GM10266 (cell line): ENCODE measurements around the gene SND1.

Source experiments
- DNase-seq: peaks from one replicate; pipeline ENCODE4 v3.0.0; 2012; ENCODE audit errors: extremely low spot score
- TF ChIP-seq, protein P1 (sequence below): IDR thresholded peaks from 2 replicates; pipeline ENCODE4 v1.5.1; 2012; ENCODE audit warnings: mild to moderate bottlenecking, low read depth; ENCODE audit not compliant: control insufficient read depth, insufficient read depth; ENCODE audit errors: missing control alignments

Gene SND1

DNA sequence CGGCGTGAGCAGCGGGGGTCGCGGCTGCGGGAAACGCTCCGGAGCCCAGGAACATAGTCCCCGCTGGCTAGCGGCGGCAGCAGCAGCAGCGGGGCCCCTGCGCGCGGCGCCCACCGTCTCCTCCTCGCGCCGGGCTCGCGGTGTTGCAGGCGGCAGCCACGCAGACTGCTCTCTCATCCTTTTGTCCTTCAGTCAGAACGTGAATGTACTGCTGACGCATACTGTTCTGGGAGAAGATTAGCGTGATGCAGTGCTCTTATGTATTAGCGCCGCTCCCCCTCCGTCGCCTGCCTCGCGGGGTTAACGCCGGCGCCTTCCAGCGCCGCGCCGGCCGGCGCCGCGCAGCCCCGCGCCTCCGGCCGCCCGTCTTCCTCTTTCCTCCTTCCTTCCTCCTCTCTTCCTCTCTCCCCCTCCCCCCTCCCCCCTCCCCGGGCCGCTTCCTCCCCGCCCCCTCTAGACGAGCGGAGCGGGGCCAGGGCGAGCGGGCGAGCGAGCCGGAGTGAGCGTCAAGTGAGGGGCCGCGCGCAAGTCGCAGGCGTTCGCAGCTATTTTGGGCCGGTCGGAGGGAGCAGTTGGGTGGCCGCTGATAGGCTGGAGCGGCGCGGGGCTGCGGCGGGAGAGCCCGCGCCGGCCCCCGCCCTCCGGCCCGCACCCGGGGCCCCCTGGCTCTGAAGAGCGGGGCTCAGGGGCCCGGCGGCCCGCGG lies 380.1 kb downstream of the SND1 start:
- DNase-seq: peak; percentile 81
- TF ChIP-seq, protein P1, sequence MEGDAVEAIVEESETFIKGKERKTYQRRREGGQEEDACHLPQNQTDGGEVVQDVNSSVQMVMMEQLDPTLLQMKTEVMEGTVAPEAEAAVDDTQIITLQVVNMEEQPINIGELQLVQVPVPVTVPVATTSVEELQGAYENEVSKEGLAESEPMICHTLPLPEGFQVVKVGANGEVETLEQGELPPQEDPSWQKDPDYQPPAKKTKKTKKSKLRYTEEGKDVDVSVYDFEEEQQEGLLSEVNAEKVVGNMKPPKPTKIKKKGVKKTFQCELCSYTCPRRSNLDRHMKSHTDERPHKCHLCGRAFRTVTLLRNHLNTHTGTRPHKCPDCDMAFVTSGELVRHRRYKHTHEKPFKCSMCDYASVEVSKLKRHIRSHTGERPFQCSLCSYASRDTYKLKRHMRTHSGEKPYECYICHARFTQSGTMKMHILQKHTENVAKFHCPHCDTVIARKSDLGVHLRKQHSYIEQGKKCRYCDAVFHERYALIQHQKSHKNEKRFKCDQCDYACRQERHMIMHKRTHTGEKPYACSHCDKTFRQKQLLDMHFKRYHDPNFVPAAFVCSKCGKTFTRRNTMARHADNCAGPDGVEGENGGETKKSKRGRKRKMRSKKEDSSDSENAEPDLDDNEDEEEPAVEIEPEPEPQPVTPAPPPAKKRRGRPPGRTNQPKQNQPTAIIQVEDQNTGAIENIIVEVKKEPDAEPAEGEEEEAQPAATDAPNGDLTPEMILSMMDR: peak; percentile 10

- peak; percentile 51 for DNase-seq
- TF ChIP-seq, protein P1: no peak
Measured at GRCh38 chr7:128032605-128033235, 380.7 kb downstream of the SND1 start.

DNA sequence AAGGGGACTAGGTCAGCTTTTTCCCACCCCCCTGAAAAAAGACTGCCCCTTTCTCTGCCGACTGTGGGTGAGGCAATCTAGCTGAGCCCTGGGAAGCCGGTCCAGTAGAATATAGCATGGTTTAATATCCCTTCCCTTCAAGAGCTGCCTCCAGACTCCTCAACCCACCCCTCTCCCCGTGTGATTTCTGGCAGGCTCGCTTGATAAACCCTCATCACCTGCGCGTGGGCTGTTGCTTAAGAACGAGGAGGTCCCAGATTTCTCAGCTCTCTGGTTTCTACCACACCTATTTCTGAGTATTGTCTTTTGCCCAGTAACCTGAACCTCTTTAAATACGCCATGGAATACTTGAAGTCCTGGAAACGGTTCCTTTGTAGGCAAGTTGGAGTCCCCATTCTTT lies 381.3 kb downstream of the SND1 start:
- TF ChIP-seq, protein P1: no peak
- no peak for DNase-seq

- DNase-seq: no peak
Measured at GRCh38 chr7:128034825-128035224, 382.8 kb downstream of the SND1 start.

GRCh38 chr7:128035712-128036111 lies 383.7 kb downstream of the SND1 start:
- TF ChIP-seq, protein P1: peak; percentile 30
- DNase-seq: peak; percentile 26

More at GRCh38 chr7:128034825-128035224, 382.8 kb downstream of the SND1 start:
- TF ChIP-seq, protein P1: no peak

DNA sequence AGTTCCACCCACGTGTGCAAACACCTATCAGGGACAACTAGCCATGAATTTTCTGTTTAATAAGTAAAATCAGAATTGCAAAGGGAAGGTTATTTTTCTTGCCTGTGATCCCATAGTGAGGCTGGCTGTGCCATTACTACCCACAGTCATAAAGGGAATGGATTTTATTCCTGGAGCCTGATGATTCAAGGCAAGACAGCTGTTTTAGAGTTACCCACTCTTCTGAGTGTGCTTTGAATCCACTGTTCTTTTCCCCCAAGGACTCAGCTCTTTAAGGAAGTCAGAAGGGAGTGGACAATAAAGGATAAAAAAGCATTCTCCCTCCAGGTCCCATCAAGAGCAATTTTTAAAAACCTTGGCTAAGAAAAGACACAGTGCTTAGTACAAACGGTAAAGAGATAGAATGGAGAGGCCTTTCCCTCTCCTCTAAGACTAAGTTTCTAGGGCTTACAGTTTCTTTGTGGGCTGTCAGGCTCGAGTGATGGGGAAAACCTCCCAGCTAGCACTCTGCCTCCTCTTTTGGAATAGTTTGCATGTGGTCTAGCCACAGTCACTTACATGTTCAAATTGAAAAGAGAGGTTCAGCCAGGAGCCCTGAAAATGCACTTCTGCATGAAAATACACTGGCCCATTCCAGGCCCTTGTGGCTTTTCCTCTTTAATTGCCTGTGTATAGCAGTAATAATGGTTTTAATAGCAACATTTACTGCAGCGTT lies 384.4 kb downstream of the SND1 start:
- DNase-seq: peak; percentile 60
- TF ChIP-seq, protein P1: no peak

GRCh38 chr7:128037081-128037480 lies 385.1 kb downstream of the SND1 start:
- TF ChIP-seq, protein P1: no peak
- no peak for DNase-seq
